Trophoblast cell (in vitro differentiated cells and primary cell): Measurements from ENCODE around the gene NCAPD2.
"Not testable (repeated sequence)": the region's sequence is repeated elsewhere in the genome, so short reads cannot be mapped to it uniquely, and the experiment has no call there.

Source experiments
- DNase-seq, 2 donors: peaks; one replicate each; pipeline ENCODE4 v3.0.0-alpha.2; 2016
- H2AFZ ChIP-seq: 2 replicates; pipeline ENCODE4 v1.6.1; 2013; ENCODE audit warnings: low read length, moderate library complexity, mild to moderate bottlenecking; ENCODE audit not compliant: insufficient read depth, poor library complexity
- H2AK5ac ChIP-seq: 2 replicates; pipeline ENCODE4 v1.6.1; 2013; ENCODE audit warnings: mild to moderate bottlenecking, low read length
- H2BK120ac ChIP-seq: 2 replicates; pipeline ENCODE4 v1.6.1; 2013; ENCODE audit warnings: low read length, mild to moderate bottlenecking, moderate library complexity; ENCODE audit not compliant: insufficient read depth, poor library complexity
- H2BK12ac ChIP-seq: 2 replicates; pipeline ENCODE4 v1.6.1; 2013; ENCODE audit warnings: mild to moderate bottlenecking, low read length, moderate library complexity
- H2BK5ac ChIP-seq: 2 replicates; pipeline ENCODE4 v1.6.1; 2013; ENCODE audit warnings: low read length, low read depth, moderate library complexity, mild to moderate bottlenecking; ENCODE audit not compliant: poor library complexity
- H3K14ac ChIP-seq: 2 replicates; pipeline ENCODE4 v1.6.1; 2013; ENCODE audit warnings: mild to moderate bottlenecking, low read length
- H3K18ac ChIP-seq: 2 replicates; pipeline ENCODE4 v1.6.1; 2013; ENCODE audit warnings: mild to moderate bottlenecking, low read length
- H3K23ac ChIP-seq: 2 replicates; pipeline ENCODE4 v1.6.1; 2013; ENCODE audit warnings: low read length
- H3K27ac ChIP-seq: 2 replicates; pipeline ENCODE4 v1.5.1; 2013; ENCODE audit warnings: low read depth, mild to moderate bottlenecking, inconsistent platforms, low read length, moderate library complexity
- H3K27me3 ChIP-seq: 2 replicates; pipeline ENCODE4 v1.6.1; 2013; ENCODE audit warnings: inconsistent platforms, mild to moderate bottlenecking, low read length, moderate library complexity; ENCODE audit not compliant: insufficient read depth
- H3K36me3 ChIP-seq, 2 experiments: 1 replicate in 1 of 2; 2 replicates in 1 of 2; pipeline ENCODE4 v1.6.1; 2013; ENCODE audit warnings: low read length in 2 of 2, mild to moderate bottlenecking in 2 of 2, moderate library complexity in 1 of 2; ENCODE audit not compliant: insufficient read depth in 2 of 2, control insufficient read depth in 1 of 2
- H3K4ac ChIP-seq: 2 replicates; pipeline ENCODE4 v1.6.1; 2013; ENCODE audit warnings: low read depth, mild to moderate bottlenecking, low read length, moderate library complexity
- H3K4me1 ChIP-seq, 2 experiments: 1 replicate in 1 of 2; 2 replicates in 1 of 2; pipeline ENCODE4 v1.6.1; 2013; ENCODE audit warnings: low read length in 2 of 2, mild to moderate bottlenecking in 2 of 2, moderate library complexity in 1 of 2; ENCODE audit not compliant: insufficient read depth in 2 of 2, control insufficient read depth in 1 of 2
- H3K4me2 ChIP-seq: 2 replicates; pipeline ENCODE4 v1.6.1; 2013; ENCODE audit warnings: inconsistent platforms, mild to moderate bottlenecking, low read length, moderate library complexity
- H3K4me3 ChIP-seq: 2 replicates; pipeline ENCODE4 v1.5.1; 2013; ENCODE audit warnings: mild to moderate bottlenecking, low read depth, low read length, inconsistent platforms
- H3K79me1 ChIP-seq: one replicate; pipeline ENCODE4 v1.6.1; 2013; ENCODE audit warnings: low read length
- H3K79me2 ChIP-seq: 2 replicates; pipeline ENCODE4 v1.6.1; 2013; ENCODE audit warnings: low read length, mild to moderate bottlenecking; ENCODE audit not compliant: control insufficient read depth, insufficient read depth, poor library complexity
- H3K9ac ChIP-seq: 2 replicates; pipeline ENCODE4 v1.6.1; 2013; ENCODE audit warnings: mild to moderate bottlenecking, low read length
- H3K9me3 ChIP-seq: 2 replicates; pipeline ENCODE4 v1.6.1; 2013; ENCODE audit warnings: low read depth, mild to moderate bottlenecking, control low read depth, inconsistent platforms, low read length; ENCODE audit not compliant: insufficient read depth
- H4K12ac ChIP-seq: 2 replicates; pipeline ENCODE4 v1.6.1; 2013; ENCODE audit warnings: low read depth, mild to moderate bottlenecking, low read length, moderate library complexity
- H4K8ac ChIP-seq: 2 replicates; pipeline ENCODE4 v1.6.1; 2013; ENCODE audit warnings: low read depth, mild to moderate bottlenecking, low read length, moderate library complexity
- H4K91ac ChIP-seq: one replicate; pipeline ENCODE4 v1.6.1; 2013; ENCODE audit warnings: low read depth, mild to moderate bottlenecking, low read length, moderate library complexity
- WGBS: extraction: QIAGEN DNeasy Blood & Tissue Kit; methylation state at CpG from one replicate; pipeline ENCODE4 v1.1.7; 2013; ENCODE audit warnings: missing lambda C conversion rate; ENCODE audit not compliant: insufficient read length, insufficient coverage; ENCODE audit errors: extremely low coverage; 5-methylcytosine and 5-hydroxymethylcytosine counted together

The NCAPD2 gene

GRCh38 chr12:6470375-6471163 lies 23.3 kb upstream of the NCAPD2 start, which contains the start of gene VAMP1:
TSS of gene VAMP1 (minus strand) at chr12:6470677. CDS start at chr12:6470531, 146 bp downstream.
- Histone ChIP-seq H2AK5ac (peak within 1 kb of the TSS; percentile 2), H2AFZ (peak within 1 kb of the TSS; percentile 76), H3K9me3 (no peaks in the 10 kb centered on the region)

GRCh38 chr12:6471989-6472360 lies 21.9 kb upstream of the NCAPD2 start:
- H3K4ac ChIP-seq = no peak overlapping the region
- H3K4me1 ChIP-seq = peaks cover 7 to 8% of the 10 kb centered on the region in 2 experiments
- no peaks in the 10 kb centered on the region for H3K27me3 ChIP-seq
- H2BK120ac ChIP-seq = no peak overlapping the region
- H2AFZ ChIP-seq = no peak overlapping the region
- no CpG with 5 or more reads among the region's 1 CpG for WGBS
- no peak overlapping the region for H3K18ac ChIP-seq
- H4K12ac ChIP-seq = no peak overlapping the region
- H2BK5ac ChIP-seq = no peak overlapping the region
- no peak overlapping the region for H3K23ac ChIP-seq
- H3K79me1 ChIP-seq = peaks cover 13% of the 10 kb centered on the region
- H4K8ac ChIP-seq = no peak overlapping the region
- peaks cover 7% of the 10 kb centered on the region for H3K79me2 ChIP-seq
- no peaks in the 10 kb centered on the region for H3K9me3 ChIP-seq
- H3K9ac ChIP-seq = no peak overlapping the region
- H3K14ac ChIP-seq = no peak overlapping the region
- H2AK5ac ChIP-seq = no peak overlapping the region
- no peak overlapping the region for H4K91ac ChIP-seq
- H3K27ac ChIP-seq = no peak overlapping the region
- H2BK12ac ChIP-seq = no peak overlapping the region
- no peak overlapping the region for H3K4me2 ChIP-seq
- no peaks in the 10 kb centered on the region for H3K36me3 ChIP-seq
- no peak overlapping the region for H3K4me3 ChIP-seq
- no peak for DNase-seq

More at GRCh38 chr12:6470375-6471163, 23.3 kb upstream of the NCAPD2 start, which contains the start of gene VAMP1:
- Histone ChIP-seq H4K8ac (peak within 1 kb of the TSS; percentile 79), H3K79me1 (peaks cover 9% of the 10 kb centered on the region), H3K4me1 (peaks cover 5 to 7% of the 10 kb centered on the region in 2 experiments), H3K36me3 (peaks cover 4 to 7% of the 10 kb centered on the region in 2 experiments), H3K27ac (peak within 1 kb of the TSS; percentile 80), H3K27me3 (no peaks in the 10 kb centered on the region), H3K4ac (peak within 1 kb of the TSS; percentile 51), H4K91ac (peak within 1 kb of the TSS; percentile 49), H3K9ac (peak within 1 kb of the TSS; percentile 81), H2BK120ac (peak within 1 kb of the TSS; percentile 74), H4K12ac (no peak within 1 kb of the TSS), H3K4me2 (peak within 1 kb of the TSS; percentile 79), H3K14ac (peak within 1 kb of the TSS; percentile 77), H3K4me3 (peak within 1 kb of the TSS; percentile 76), H3K79me2 (peaks cover 7% of the 10 kb centered on the region), H2BK12ac (peak within 1 kb of the TSS; percentile 39), H3K23ac (no peak within 1 kb of the TSS), H2BK5ac (peak within 1 kb of the TSS; percentile 71), H3K18ac (peak within 1 kb of the TSS; percentile 65)
- DNase-seq = peak; percentile 95 to 97
- WGBS = no CpG with 5 or more reads among the region's 69 CpGs

- H2AK5ac ChIP-seq = no peak overlapping the region
- no peak overlapping the region for H2BK120ac ChIP-seq
- H3K27ac ChIP-seq = no peak overlapping the region
- H3K9me3 ChIP-seq = peaks cover under 1% of the 10 kb centered on the region
- H3K9ac ChIP-seq = no peak overlapping the region
- no peak overlapping the region for H2BK12ac ChIP-seq
- H3K14ac ChIP-seq = no peak overlapping the region
- no peak for DNase-seq
- no CpG with 5 or more reads among the region's 11 CpGs for WGBS
- H3K18ac ChIP-seq = no peak overlapping the region
- no peaks in the 10 kb centered on the region for H3K36me3 ChIP-seq
- no peak overlapping the region for H2BK5ac ChIP-seq
- no peak overlapping the region for H3K4me2 ChIP-seq
- no peak overlapping the region for H4K8ac ChIP-seq
- peaks cover 16% of the 10 kb centered on the region for H3K79me1 ChIP-seq
- no peak overlapping the region for H4K12ac ChIP-seq
- H2AFZ ChIP-seq = no peak overlapping the region
- no peaks in the 10 kb centered on the region for H3K27me3 ChIP-seq
- H4K91ac ChIP-seq = no peak overlapping the region
- H3K23ac ChIP-seq = no peak overlapping the region
- no peak overlapping the region for H3K4me3 ChIP-seq
- H3K79me2 ChIP-seq = peaks cover 7% of the 10 kb centered on the region
- H3K4me1 ChIP-seq = peaks cover 8 to 9% of the 10 kb centered on the region in 2 experiments
- no peak overlapping the region for H3K4ac ChIP-seq
Measured at GRCh38 chr12:6472491-6472890, 21.4 kb upstream of the NCAPD2 start.

- H3K18ac ChIP-seq, H4K12ac ChIP-seq, H2AFZ ChIP-seq, H3K36me3 ChIP-seq, H3K4ac ChIP-seq, H3K14ac ChIP-seq, H3K4me3 ChIP-seq, H2AK5ac ChIP-seq, H3K9ac ChIP-seq, H3K27me3 ChIP-seq, H3K27ac ChIP-seq, DNase-seq, H3K9me3 ChIP-seq, H3K23ac ChIP-seq, H2BK5ac ChIP-seq, H3K79me2 ChIP-seq, H3K4me2 ChIP-seq, H4K8ac ChIP-seq: not testable (repeated sequence)
- no CpG with 5 or more reads among the region's 48 CpGs for WGBS
- Histone ChIP-seq H3K79me1 (peaks cover 16% of the 10 kb centered on the region), H3K4me1 (peaks cover 8 to 15% of the 10 kb centered on the region in 2 experiments), H2BK12ac (peak overlapping the region; percentile 63), H4K91ac (peak overlapping the region; percentile 76), H2BK120ac (peak overlapping the region; percentile 47)
Measured at GRCh38 chr12:6475233-6475975, 18.5 kb upstream of the NCAPD2 start.
